HepG2 (cell line): ENCODE data around the gene BBOF1. TPM values are rescaled to one million over a fixed set of nuclear protein-coding genes. Genes with fewer than 3 reads are reported as not detected.

ENCODE experiments used
- ATAC-seq: fragments of 200-7000 bp; cut with Tn5 transposase; 3 replicates; pipeline ENCODE4 v1.9.1; 2020; ENCODE audit warnings: mild to moderate bottlenecking, moderate library complexity
- BruUV-seq: library from RNA; stranded (reverse); fragments of 400-500 nt; replicated peaks from 2 replicates; lab custom pipeline; 2021; lab: Mats Ljungman, UMichigan
- CTCF ChIA-PET: fragments of 300-600 bp; formaldehyde crosslinking; extraction: SDS; loops from one replicate; lab custom pipeline; 2021; ENCODE audit warnings: low total read pairs, inconsistent platforms, low intra/inter-chr PET ratio; lab: Yijun Ruan, JAX
- POLR2A ChIA-PET: fragments of 350-600 bp; sonication (Branson Sonifier 250); formaldehyde crosslinking; loops from one replicate; lab custom pipeline; 2020; ENCODE audit warnings: antibody characterized with exemption, inconsistent platforms; lab: Yijun Ruan, JAX
- DNase-seq: peaks from one replicate; pipeline ENCODE4 v3.0.0-alpha.2; 2015; ENCODE audit warnings: low spot score
- FAIRE-seq: peaks from 3 replicates; lab custom pipeline; 2011; peaks lifted over from hg19 to GRCh38; lab: Jason Lieb, UNC
- H2AFZ ChIP-seq: one replicate; pipeline ENCODE4 v1.6.1; 2011; ENCODE audit warnings: low read length, inconsistent platforms
- H3K27ac ChIP-seq: fragments of 300-600 bp; 3 replicates; pipeline ENCODE4 v1.8.0; 2011; ENCODE audit warnings: mixed run types, mild to moderate bottlenecking, mixed read lengths, low read length, inconsistent platforms; ENCODE audit not compliant: insufficient read depth; ENCODE audit errors: extremely low read length
- H3K27me3 ChIP-seq, 2 experiments: fragments of 200-600 bp in 1 of 2; 2 replicates in 1 of 2; 3 replicates in 1 of 2; pipeline versions ENCODE4 v1.6.0 to v1.8.0; 2011; ENCODE audit warnings: low read length in 2 of 2, mild to moderate bottlenecking in 2 of 2, moderate library complexity in 2 of 2, inconsistent platforms in 1 of 2; ENCODE audit not compliant: insufficient read depth in 2 of 2, control insufficient read depth in 1 of 2
- H3K36me3 ChIP-seq, 2 experiments: fragments of 200-600 bp in 1 of 2; replicated peaks in 1 of 2; 2 replicates in 1 of 2; 3 replicates in 1 of 2; pipeline versions ENCODE4 v1.5.1 to v1.8.0; 2011; ENCODE audit warnings: low read length in 2 of 2, inconsistent platforms in 1 of 2; ENCODE audit not compliant: insufficient read depth in 2 of 2, control insufficient read depth in 1 of 2
- H3K4me1 ChIP-seq: 2 replicates; pipeline ENCODE4 v1.5.1; 2012; ENCODE audit warnings: low read length, inconsistent platforms; ENCODE audit not compliant: insufficient read depth
- H3K4me2 ChIP-seq: 2 replicates; pipeline ENCODE4 v1.6.0; 2011; ENCODE audit warnings: low read depth, low read length, inconsistent platforms
- H3K4me3 ChIP-seq, 3 experiments: fragments of 200-600 bp in 1 of 3; sonication (generic), shearing (Covaris generic) in 1 of 3; replicated peaks in 1 of 3; 2 replicates each; pipeline ENCODE4 v1.5.1; 2011 to 2016; ENCODE audit warnings: low read length in 3 of 3, inconsistent platforms in 2 of 3, low read depth in 2 of 3, mild to moderate bottlenecking in 2 of 3, control low read depth in 1 of 3, mixed read lengths in 1 of 3; ENCODE audit not compliant: insufficient read depth in 1 of 3
- H3K79me2 ChIP-seq: one replicate; pipeline ENCODE4 v1.6.1; 2011; ENCODE audit warnings: low read length, inconsistent platforms; ENCODE audit not compliant: insufficient read depth
- H3K9ac ChIP-seq: 2 replicates; pipeline ENCODE4 v1.6.0; 2011; ENCODE audit warnings: mild to moderate bottlenecking, low read depth, low read length, inconsistent platforms; ENCODE audit not compliant: insufficient read depth
- H3K9me3 ChIP-seq: 2 replicates; pipeline ENCODE4 v1.5.1; 2012; ENCODE audit warnings: mild to moderate bottlenecking, low read length
- H4K20me1 ChIP-seq: 2 replicates; pipeline ENCODE4 v1.6.0; 2011; ENCODE audit warnings: inconsistent platforms, mild to moderate bottlenecking, low read length, moderate library complexity; ENCODE audit not compliant: insufficient read depth
- AGO2 ChIP-seq: fragments of 200-400 bp; formaldehyde crosslinking; optimal IDR thresholded peaks from 2 replicates; pipeline ENCODE3; 2017; ENCODE audit warnings: mild to moderate bottlenecking, low read depth, low read length, moderate library complexity
- CREM ChIP-seq, 2 experiments: sonication (generic) in 1 of 2; formaldehyde crosslinking in 1 of 2; IDR thresholded peaks; 2 replicates each; pipeline versions ENCODE4 v1.4.0 to v1.6.1; 2016 to 2020; ENCODE audit warnings: antibody characterized with exemption in 1 of 2, mild to moderate bottlenecking in 1 of 2, missing genetic modification reagents in 1 of 2
- FOSL1 ChIP-seq: sonication (generic); formaldehyde crosslinking; IDR thresholded peaks from 2 replicates; pipeline ENCODE4 v1.9.0; 2021; ENCODE audit warnings: missing genetic modification reagents, borderline replicate concordance
- FOXO1 ChIP-seq: sonication (generic); formaldehyde crosslinking; IDR thresholded peaks from 2 replicates; pipeline ENCODE4 v1.4.0; 2020; ENCODE audit warnings: missing genetic modification reagents
- MED8 ChIP-seq: sonication (generic); formaldehyde crosslinking; IDR thresholded peaks from 2 replicates; pipeline ENCODE4 v1.8.1; 2023; ENCODE audit warnings: mild to moderate bottlenecking, missing genetic modification reagents; ENCODE audit not compliant: insufficient replicate concordance
- SNRNP70 ChIP-seq: fragments of 200-400 bp; formaldehyde crosslinking; IDR thresholded peaks from 2 replicates; pipeline ENCODE4 v1.6.1; 2017; ENCODE audit warnings: mild to moderate bottlenecking, low read depth, low read length, moderate library complexity
- TFDP1 ChIP-seq: IDR thresholded peaks from 2 replicates; pipeline ENCODE4 v1.6.1; 2016; ENCODE audit warnings: missing compliant biosample characterization, missing genetic modification reagents, borderline replicate concordance
- TSC22D2 ChIP-seq: sonication (generic); formaldehyde crosslinking; IDR thresholded peaks from 2 replicates; pipeline ENCODE4 v1.5.1; 2020; ENCODE audit warnings: missing genetic modification reagents, mild to moderate bottlenecking, borderline replicate concordance
- ZNF136 ChIP-seq: sonication (generic); formaldehyde crosslinking; IDR thresholded peaks from 2 replicates; pipeline ENCODE4 v1.8.1; 2022; ENCODE audit warnings: low read depth, mild to moderate bottlenecking, moderate library complexity, missing genetic modification reagents
- ZNF20 ChIP-seq: sonication (generic); formaldehyde crosslinking; IDR thresholded peaks from 2 replicates; pipeline ENCODE4 v1.4.0; 2020; ENCODE audit warnings: mild to moderate bottlenecking, moderate library complexity, missing genetic modification reagents
- WGBS: methylation state at CpG from one replicate; pipeline ENCODE4 v1.1.6; 2017; ENCODE audit warnings: low lambda C conversion rate; 5-methylcytosine and 5-hydroxymethylcytosine counted together
- in situ Hi-C: cut with HindIII; loops from 2 replicates; pipeline ENCODE4 v1.10.0; 2017; ENCODE audit warnings: low pct_unique_long_range_greater_than_20kb; ENCODE audit not compliant: extremely low pct_ligation_motif_present
- intact Hi-C: fragments of 100-400 bp; cut with micrococcal nuclease; formaldehyde crosslinking; loops from one replicate; pipeline ENCODE4 v1.10.0; 2022; ENCODE audit not compliant: unreplicated experiment
- polyA plus RNA-seq, 8 experiments: library from polyadenylated mRNA; depleted of rRNA in 3 of 8; stranded (reverse) in 7 of 8; unstranded in 1 of 8; fragments of >200 nt; fragmentation: Illumina TruSeq in 4 of 8; extraction: Trizol in 4 of 8; gene quantifications; 2 replicates each; pipeline versions ENCODE4 v1.2.1 to v1.2.3, GENCODE V29; 2011 to 2016; ENCODE audit warnings: low read depth in 4 of 8, missing spikeins in 1 of 8, mixed read lengths in 1 of 8; ENCODE audit not compliant: insufficient read depth in 1 of 8
- total RNA-seq, 5 experiments: library from RNA; depleted of rRNA; stranded (reverse); fragments of >200 nt; fragmentation: Illumina TruSeq; extraction: Trizol; gene quantifications; 2 replicates each; pipeline ENCODE4 v1.2.3, GENCODE V29; 2016; ENCODE audit warnings: low read depth in 1 of 5

Gene BBOF1
- total and polyA plus RNA-seq, 2 of the 13 experiments (the other 11 are each of a cell fraction or from before 2014, with no cell fraction given), result 1.6 to 2.3 TPM

GRCh38 chr14:74018586-74019407 is at the start of gene BBOF1, which contains the start of gene ENTPD5 (continued):
- no peak for TF ChIP-seq SNRNP70
- TF ChIP-seq TFDP1 (CRISPR knock-in tag), result peak; percentile 67; the same call in 1 of the 2 replicates
- TF ChIP-seq, all 625 proteins: peak for 198

- no peak for ATAC-seq
- CTCF ChIA-PET, result no interaction called here
These were observed 45.7 kb upstream of the BBOF1 start for GRCh38 chr14:73973497-73973896.

More at GRCh38 chr14:73973497-73973896, 45.7 kb upstream of the BBOF1 start:
- H3K9ac ChIP-seq, result no peak overlapping the region
- POLR2A ChIA-PET, result no interaction called here
- no peaks in the 10 kb centered on the region for H3K27me3 ChIP-seq
- H3K9me3 ChIP-seq, result no peaks in the 10 kb centered on the region
- H3K27ac ChIP-seq, result no peak overlapping the region
- FAIRE-seq (no peak), DNase-seq (no peak)
- no TSS peak for BruUV-seq
- no peak overlapping the region for H3K4me3 ChIP-seq
- H3K36me3 ChIP-seq, result peaks cover 35 to 83% of the 10 kb centered on the region in 2 experiments
- in situ Hi-C loops, result no loop called here
- no peak overlapping the region for H2AFZ ChIP-seq
- no peak overlapping the region for H3K4me2 ChIP-seq
- TF ChIP-seq ZNF20 (CRISPR knock-in tag) (no peak), CREM (IDR thresholded peaks at IDR 0.05) (no peak), CREM (CRISPR knock-in tag; IDR thresholded peaks at IDR 0.05) (no peak), AGO2 (no peak), TSC22D2 (CRISPR knock-in tag) (no peak), FOSL1 (CRISPR knock-in tag) (no peak), ZNF136 (CRISPR knock-in tag) (no peak), FOXO1 (CRISPR knock-in tag) (no peak), MED8 (CRISPR knock-in tag) (no peak)
- WGBS, result 96% methylated on average over 2 of the region's 2 CpGs
- H3K4me1 ChIP-seq, result peaks cover 5% of the 10 kb centered on the region
- intact Hi-C loops, result no loop called here
- no peaks in the 10 kb centered on the region for H4K20me1 ChIP-seq
- no peaks in the 10 kb centered on the region for H3K79me2 ChIP-seq
